ENCODE measurements around the gene POU2F2.

Gene POU2F2

DNA sequence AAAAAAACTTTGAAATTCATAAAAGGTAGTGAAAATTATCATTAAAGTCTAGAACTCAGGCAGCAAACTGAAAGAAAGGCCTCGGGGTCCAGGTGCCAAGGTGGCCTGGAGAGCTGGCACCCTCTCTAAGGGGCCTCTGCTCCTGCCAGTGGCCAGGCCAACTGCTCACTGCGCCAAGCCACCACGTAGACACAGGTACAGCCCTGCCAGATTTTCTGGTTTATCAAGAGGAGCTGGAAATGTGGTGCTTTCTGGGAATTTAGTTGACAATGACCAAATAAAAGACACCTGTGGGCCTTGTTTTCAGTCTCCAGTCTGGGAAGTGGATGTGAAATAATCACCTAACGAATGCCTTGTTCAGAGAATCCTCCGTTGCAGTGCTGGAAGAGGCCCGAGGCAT lies 33.5 kb downstream of the POU2F2 start:
- DNase-seq, result no peak

DNA sequence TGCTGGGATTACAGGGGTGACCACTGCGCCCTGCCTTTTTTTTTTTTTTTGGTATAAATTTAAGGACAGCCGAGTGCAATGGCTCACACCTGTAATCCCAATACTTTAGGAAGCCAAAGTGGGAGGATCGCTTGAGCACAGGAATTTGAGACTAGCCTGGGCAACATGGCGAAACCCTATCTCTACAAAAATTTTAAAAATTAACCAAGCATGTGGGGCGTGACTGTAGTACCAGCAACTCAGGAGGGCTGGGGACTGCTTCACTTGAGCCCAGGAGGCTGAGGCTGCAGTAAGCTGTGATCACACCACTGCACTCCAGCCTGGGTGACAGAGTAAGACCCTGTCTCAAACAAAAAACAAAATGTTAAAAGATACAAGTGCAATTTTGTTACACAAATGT lies 34.8 kb downstream of the POU2F2 start:
- DNase-seq, result no peak

DNA sequence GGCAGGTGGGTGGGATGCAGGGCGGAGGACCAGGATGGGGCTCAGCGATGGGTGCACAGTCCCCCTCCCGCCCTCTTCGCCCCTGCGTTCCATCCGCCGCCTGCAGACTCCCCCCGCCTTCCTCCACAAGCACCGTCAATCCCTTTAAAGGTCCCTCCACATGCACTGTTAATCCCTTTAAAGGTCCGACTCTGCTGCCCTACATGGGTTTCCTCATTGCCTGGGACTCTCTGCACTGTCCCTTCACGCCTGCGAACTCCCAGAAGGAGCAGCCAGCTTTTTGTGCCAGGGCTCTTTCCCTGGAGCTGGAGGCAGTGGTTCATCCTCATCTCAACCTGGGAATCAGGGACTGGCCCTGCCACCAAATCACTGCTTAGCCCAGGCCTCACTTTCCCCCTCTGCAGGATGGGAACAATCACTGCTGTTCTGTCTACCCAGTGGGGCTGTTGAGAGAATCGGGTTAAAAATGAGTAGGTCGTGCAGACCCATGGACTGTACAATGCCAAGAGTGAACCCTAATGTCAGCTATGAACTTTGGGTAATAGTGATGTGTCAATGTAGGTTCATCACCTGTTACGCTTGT lies 35.9 kb downstream of the POU2F2 start:
- no peak for DNase-seq

DNA sequence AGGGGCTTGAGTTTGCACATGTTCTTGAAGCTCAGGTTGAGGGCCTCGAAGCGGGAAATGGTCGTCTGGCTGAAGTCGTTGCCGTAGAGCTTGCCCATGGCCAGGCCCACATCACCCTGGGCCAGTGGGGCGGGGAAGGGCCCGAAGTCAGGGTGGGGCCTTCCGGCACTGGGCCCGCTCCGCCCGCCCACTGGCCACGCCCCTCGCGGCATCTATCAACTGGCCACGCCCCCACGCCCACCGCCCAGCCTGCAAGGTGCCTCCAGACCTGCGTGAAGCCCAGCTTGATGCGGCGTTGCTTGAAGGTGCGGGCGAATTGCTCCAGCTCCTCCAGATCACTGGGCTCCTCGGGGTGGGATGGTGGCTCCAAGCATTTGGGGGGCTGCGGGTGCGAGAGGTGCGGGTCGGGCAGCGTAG lies 36.4 kb downstream of the POU2F2 start:
- DNase-seq, result no peak

DNA sequence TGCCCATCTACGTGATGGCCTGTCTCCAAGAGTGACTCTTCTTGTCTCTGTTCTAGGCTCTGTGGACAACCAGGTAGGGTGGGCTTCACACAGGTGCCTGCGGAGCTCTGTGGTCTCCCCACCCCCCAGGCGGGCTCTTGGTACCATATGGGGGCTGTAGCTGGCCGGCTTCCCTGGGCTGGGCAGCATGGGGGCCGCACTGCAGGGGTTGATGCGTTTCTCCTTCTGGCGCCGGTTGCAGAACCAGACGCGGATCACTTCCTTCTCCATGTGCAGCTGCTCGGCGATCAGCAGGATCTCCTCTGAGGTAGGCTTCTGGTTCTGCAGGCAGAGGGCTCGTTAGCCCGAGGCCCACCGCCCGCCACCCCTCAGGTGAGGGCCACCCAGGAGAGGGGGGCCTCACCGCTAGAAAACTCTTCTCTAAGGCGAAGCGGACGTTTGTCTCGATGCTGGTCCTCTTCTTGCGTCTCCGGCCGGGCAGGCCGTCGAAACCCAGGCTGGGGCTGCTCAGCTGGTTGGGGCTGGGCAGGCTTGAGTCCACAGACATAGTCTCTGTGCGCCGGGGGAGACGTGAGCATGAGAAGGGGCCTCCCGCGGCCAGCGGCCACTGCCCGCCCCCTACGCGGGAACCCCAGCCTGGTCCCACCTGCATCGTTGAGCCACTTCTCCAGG lies 37.0 kb downstream of the POU2F2 start:
- no peak for DNase-seq

DNA sequence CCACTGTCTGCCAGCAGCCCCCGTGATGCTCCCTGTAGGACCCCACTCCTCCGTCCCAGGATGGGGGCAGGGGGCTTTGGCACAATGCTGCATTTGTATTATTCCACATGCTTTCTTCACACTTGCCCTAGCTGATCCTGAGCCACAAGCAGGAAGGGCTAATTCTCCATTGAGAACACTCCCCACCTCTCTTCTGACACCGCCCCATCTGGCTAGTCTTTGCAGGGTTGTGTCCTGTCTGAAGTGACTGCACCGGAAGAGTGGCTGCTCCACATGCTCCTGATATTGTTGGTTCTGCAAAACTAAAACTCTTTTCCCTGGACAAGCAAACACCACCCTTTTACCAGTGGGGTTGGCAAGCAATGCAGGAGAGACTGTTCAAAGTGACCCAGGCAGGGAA lies 38.3 kb downstream of the POU2F2 start:
- DNase-seq, result no peak

DNA sequence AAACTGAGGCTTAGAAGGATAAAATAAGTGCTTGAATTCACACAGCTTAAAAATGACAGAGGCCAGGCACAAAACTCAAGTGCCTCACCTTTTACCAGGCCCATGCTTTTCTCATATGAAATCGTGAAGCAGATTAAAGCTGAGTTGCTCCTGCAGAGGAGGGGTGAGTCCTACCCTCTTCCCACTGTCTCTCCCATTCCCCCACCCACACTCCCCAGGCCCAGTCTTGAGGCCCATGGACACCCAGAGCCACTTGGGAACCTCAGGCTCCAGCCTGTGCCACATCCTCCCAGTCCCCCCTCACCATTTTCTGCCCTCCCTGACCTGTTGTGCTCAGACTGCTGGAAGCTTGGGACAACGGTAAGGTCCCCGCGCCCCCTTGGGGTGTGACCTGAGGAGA lies 38.7 kb downstream of the POU2F2 start:
- DNase-seq, result no peak

DNA sequence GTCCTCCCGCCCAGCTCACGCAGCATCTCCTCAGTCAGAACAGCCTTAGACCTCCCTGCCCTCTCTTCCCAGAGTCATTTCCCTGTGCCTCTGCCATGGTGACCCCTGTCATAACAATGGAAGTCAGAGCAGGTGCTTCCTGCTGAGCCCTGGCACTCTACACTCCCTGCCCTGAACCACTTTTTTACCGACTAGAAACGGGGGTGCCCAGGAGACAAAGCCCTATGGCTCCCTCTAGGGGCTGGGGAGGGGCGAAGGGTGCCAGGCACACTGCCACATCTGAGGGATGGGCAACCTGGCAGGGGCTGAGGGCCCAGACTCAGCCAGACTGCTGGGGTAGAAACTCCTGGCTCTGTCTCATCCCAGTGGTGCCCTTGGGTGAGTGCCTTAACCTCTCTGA lies 39.9 kb downstream of the POU2F2 start:
- peak; percentile 36 for DNase-seq

DNA sequence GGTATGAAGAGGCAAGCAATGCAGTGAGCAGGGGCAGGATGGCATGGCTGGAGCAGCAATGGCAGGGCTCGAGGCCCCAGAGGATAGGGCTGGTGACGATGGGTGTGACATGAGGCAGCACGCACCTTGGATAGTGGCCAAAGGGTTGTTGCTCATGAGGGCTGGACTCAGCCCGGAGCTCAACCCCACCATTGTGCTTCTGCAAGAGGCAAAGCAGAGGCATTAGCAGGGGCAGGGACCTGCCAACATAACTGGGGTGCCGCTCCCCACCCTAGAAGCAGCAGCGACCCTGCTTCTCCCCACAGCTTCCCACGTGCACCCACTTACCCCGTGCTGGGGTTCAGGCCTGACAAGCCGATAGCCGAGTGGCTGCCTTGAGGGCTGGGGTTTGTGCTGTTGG lies 40.5 kb downstream of the POU2F2 start:
- DNase-seq, result no peak

DNA sequence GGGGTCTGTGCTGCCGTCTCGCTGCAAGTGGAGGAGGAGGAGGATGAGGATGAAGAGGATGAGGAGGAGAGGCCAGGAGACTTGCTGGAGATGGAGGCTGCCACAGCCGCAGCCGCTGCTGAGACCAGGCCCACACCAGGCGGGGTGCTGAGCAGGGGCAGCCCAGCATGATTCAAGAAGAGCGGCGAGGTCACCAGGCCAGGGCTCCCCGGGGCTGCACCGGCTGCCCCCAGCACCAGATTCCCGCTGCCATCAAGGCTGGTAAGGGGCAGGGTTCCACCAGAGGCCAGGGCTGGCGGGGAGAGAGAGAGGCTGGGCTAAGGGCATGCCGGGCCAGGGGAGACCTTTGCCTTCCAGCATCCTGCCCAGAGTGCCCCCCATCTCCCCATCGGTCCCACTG lies 40.9 kb downstream of the POU2F2 start:
- DNase-seq, result no peak

DNA sequence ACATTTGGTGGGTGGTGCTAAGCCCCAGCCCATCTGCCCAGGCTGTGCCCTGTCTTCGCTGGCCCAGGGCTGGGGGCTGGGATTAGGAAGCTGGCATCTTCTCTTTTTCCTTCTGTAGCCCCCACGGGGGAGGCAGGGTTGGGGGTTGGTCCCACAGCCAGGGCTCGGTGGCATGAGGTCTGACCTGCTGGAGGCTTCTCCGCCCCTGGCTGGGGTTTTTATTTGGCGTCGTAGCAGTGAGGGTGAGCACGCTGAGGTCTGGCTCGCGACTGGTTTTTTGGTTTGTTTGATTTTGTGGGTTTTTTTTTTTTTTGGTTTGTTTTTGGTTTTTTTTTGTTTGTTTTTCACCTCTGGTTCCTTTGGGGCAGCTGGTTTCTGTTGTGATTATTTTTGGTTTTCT lies 41.6 kb downstream of the POU2F2 start:
- DNase-seq, result no peak

DNA sequence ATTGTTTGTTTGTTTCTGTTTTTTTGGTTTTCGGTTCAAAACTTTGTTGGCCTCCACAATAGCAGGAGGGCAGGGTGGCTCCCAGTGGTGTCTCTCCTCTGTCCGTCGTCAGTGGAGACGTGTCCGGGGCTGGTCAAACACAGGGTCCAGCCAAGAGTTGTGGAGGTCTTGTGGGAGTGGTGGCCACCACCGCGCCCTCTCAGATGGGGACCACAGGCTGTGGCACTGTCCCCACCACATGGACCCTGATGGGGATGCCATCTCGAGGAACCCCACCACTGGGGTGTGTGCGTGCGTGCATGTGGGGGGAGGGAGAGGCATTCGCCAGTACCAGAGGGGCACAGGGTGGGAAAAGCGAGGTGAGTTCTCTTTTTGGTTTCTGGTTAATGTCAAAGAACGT lies 42.5 kb downstream of the POU2F2 start:
- no peak for DNase-seq

DNA sequence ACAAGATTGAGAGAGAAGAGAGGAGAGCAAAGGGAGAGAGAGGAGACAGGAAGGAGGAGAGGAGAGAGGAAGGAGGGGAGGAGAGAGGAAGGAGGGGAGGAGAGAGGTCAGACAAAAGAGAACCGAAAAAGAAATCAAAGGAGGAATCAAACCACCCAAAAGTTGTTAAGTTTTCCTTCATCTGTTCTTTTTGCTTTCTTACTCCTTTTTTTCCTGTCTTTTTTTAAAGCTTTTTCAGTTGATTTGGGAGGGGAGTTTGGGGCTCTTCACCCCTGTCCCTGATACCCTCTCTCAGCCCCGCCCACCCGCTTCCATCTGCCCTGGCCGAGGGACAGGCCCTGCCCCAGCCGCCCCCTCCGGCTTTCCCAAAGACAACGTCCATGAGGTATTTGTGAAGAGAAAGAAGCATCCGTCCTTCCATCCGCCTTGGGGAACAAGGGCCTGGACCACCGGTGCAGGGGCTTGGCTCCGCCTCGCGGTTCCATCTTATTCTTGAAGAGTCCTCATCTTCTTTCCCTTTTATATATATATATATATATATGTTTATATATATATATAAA lies 43.0 kb downstream of the POU2F2 start:
- no peak for DNase-seq

DNA sequence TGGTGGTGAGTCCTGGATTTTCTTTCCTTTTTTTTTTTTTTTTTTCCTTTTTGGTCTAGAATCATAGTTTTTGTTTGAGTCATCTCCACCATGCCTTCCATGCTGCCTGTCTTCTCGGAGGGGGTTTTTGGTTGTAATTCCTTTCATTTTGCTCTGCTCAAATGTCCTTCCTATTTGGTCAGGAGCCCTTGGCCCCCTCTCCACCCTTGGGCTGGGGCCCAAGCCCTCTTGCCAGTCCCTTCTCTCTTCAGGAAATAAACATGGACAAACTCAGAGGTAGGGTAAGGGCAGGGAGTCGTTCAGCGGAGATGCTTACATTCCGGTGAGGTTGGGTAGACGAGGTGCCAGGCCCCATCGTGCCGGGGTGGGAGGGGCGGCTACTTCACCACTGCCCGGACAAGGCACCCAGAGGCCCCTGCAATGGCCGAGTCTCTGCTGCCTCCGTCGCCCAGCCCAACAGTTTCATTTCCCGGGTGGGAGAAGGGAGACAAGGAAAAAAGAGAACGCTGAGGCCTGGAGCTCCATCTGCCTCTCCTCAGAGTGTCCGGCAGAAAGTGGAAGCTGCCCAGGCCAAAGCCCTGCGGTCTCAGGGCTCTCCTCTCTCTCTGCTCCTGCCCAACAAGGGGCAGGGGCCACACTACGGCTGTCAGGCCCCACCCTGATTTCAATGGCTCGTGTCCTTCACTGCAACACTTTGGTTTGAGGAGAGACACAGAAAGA lies 43.6 kb downstream of the POU2F2 start:
- DNase-seq, result no peak

DNA sequence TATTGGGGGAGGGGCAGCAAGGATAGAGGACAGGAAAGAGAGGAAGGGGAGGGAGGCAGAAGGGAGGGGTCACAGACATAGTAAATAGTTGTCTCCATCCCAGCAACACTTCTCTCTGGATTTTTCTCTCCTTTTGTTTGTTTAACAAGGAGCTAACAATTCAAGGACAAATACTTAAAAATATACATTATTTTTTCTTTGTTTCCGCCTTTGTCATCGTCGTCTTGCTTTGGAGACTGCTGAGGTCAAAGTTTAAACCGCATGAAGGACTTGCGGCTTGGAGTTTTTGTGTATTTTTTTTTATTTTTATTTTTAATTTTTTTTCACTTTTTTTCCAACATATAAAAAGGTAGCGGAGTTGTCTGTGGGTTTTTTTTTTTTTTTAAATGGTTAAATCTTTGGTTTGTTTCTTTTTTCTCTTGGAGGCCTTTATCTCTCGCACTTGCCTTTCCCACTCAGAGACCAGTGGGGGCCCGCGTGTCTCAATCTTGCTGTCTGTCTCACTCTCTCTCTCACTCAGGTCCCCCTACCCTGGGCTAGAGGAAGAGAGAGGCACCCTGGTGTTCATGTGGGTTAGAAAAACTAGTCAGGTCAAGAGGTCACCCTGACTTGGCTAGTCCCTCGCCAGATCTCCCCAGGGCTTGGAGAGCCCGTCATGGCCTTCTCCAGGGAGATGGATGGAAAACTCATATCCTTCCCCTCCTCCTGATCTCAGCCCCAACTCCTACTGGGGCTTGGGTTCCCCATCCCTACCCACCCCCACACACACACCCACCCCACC lies 45.3 kb downstream of the POU2F2 start:
- DNase-seq, result no peak

DNA sequence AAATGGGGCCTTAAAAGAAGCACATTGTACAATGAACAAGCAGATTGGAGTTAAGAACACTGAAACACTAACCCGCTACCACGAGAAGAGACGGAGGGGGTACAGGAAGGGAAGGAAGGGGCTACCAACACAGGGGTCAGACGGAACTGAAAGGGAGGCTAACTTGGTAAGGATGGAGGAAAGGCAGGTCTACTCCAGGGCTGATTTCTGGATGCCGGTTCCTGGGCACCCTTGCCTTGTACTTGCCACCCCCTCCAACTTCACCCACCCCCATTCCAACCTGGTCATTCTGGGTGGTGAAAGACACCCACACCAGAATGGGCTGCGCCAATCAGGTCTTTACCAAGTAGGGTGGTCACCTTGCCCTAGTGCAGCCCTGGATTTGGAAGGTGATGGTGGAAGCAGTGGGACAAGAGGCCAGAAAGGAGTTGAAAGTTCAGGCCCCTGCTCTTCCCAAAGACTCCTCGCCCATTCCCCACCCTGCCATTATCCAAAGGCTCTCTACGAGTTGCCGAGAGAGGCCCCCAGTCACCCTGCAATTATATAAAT lies 46.0 kb downstream of the POU2F2 start:
- no peak for DNase-seq

DNA sequence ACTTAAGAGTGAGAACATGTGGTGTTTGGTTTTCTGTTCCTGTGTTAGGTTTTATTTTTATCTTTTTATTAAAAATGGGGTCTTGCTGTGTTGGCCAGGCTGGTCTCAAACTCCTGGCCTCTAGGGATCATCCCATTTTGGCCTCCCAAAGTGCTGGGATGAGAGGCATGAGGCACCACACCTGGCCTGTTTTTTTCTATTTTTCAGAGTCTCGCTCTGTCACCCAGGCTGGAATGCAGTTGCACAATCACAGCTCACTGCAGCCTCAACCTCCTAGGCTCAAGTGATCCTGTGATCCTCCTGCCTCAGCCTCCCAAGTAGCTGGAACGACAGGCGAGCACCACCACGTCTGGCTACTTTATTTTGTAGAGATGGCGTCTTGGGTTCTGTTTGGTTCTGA lies 48.7 kb downstream of the POU2F2 start:
- no peak for DNase-seq

DNA sequence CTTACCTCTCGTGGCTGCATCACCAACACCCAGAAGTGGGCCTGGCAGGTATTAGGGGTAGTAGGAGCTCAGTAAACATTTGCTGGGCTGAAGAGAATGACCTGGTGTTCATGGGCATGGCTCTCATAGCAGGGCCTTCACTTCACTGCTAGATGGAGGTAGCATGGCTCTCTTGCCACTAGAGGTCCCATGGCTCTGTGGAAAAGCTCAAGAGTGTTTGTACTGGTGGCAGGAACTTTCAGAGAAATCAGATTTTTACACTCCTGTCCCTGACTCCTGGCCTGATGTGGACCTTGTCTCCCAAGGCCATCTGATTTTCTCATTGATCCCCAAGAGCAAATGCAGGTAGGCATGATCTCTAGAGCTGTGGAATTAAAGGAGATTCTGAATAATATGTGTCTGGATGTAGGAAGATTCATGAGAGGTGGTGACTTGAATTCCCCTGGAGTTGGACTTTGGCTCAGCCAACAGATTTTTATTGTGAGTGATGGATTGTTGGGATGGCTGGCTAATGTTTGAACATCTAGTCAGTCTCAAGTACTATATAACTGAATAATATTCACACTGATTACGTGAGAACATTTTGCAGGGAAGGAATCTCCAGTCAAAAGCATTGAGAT lies 50.6 kb downstream of the POU2F2 start:
- DNase-seq, result no peak

DNA sequence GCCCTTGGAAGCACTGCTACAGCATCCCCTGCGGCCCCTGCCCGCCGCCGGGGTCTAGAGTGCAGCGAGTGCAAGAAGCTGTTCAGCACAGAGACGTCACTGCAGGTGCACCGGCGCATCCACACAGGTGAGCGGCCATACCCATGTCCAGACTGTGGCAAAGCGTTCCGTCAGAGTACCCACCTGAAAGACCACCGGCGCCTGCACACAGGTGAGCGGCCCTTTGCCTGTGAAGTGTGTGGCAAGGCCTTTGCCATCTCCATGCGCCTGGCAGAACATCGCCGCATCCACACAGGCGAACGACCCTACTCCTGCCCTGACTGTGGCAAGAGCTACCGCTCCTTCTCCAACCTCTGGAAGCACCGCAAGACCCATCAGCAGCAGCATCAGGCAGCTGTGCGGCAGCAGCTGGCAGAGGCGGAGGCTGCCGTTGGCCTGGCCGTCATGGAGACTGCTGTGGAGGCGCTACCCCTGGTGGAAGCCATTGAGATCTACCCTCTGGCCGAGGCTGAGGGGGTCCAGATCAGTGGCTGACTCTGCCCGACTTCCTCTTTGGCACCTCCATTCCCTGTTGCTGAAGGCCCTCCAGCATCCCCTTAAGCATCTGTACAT lies 51.4 kb downstream of the POU2F2 start:
- no peak for DNase-seq

DNA sequence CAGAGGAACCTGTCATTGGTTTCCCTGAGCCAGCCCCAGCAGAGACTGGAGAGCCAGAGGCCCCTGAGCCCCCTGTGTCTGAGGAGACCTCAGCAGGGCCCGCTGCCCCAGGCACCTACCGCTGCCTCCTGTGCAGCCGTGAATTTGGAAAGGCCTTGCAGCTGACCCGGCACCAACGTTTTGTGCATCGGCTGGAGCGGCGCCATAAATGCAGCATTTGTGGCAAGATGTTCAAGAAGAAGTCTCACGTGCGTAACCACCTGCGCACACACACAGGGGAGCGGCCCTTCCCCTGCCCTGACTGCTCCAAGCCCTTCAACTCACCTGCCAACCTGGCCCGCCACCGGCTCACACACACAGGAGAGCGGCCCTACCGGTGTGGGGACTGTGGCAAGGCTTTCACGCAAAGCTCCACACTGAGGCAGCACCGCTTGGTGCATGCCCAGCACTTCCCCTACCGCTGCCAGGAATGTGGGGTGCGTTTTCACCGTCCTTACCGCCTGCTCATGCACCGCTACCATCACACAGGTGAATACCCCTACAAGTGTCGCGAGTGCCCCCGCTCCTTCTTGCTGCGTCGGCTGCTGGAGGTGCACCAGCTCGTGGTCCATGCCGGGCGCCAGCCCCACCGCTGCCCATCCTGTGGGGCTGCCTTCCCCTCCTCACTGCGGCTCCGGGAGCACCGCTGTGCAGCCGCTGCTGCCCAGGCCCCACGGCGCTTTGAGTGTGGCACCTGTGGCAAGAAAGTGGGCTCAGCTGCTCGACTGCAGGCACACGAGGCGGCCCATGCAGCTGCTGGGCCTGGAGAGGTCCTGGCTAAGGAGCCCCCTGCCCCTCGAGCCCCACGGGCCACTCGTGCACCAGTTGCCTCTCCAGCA lies 52.1 kb downstream of the POU2F2 start:
- DNase-seq, result no peak

DNA sequence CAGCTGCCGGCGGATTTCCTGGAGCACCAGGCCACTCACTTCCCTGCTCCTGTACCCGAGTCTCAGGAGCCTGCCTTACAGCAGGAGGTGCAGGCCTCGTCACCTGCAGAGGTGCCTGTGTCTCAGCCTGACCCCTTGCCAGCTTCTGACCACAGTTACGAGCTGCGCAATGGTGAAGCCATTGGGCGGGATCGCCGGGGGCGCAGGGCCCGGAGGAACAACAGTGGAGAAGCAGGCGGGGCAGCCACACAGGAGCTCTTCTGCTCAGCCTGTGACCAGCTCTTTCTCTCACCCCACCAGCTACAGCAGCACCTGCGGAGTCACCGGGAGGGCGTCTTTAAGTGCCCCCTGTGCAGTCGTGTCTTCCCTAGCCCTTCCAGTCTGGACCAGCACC lies 53.0 kb downstream of the POU2F2 start:
- DNase-seq, result no peak

All from NCI-H510A treated with DMSO at 0.1 percent for 48 hours (cell line).